Measurements from ENCODE around the gene UBE2E3.

GRCh38 chr2:180971811-180972210 lies 8.6 kb upstream of the UBE2E3 start:
- TF ChIP-seq POLR2A (IDR thresholded peaks at IDR 0.05; ENCODE audit: low read depth, low read length) (no peak), RCOR1 (IDR thresholded peaks at IDR 0.05; ENCODE audit: insufficient replicate concordance, low read length) (no peak), CTCF (conservative IDR thresholded peaks at IDR 0.05; ENCODE audit: low read depth, low read length) (no peak), ELK1 (IDR thresholded peaks at IDR 0.05; ENCODE audit: borderline replicate concordance, low read depth, low read length) (no peak), MAFK (IDR thresholded peaks at IDR 0.05; ENCODE audit: low read depth, low read length) (no peak; the same call in 1 of the 2 replicates), SMC3 (IDR thresholded peaks at IDR 0.05; ENCODE audit: low read depth, low read length) (no peak), MAZ (IDR thresholded peaks at IDR 0.05; ENCODE audit: borderline replicate concordance, low read depth, low read length) (no peak), CEBPB (IDR thresholded peaks at IDR 0.05; ENCODE audit: low read depth, low read length) (no peak), FOS (IDR thresholded peaks at IDR 0.05; ENCODE audit: low read depth, low read length) (no peak), RAD21 (IDR thresholded peaks at IDR 0.05; ENCODE audit: low read length) (no peak), MXI1 (IDR thresholded peaks at IDR 0.05; ENCODE audit: borderline replicate concordance, low read depth, low read length) (no peak), USF2 (IDR thresholded peaks at IDR 0.05; ENCODE audit: low read depth, low read length) (no peak), BHLHE40 (IDR thresholded peaks at IDR 0.05; ENCODE audit: low read depth, low read length) (no peak), CHD1 (IDR thresholded peaks at IDR 0.05; ENCODE audit: low read depth, low read length) (no peak)
